ENCODE measurements around the gene ARL17B.
"Not testable (repeated sequence)": the region's sequence is repeated elsewhere in the genome, so short reads cannot be mapped to it uniquely, and the experiment has no call there.

ARL17B gene

GRCh38 chr17:46361755-46362154 lies at the start of gene ARL17B:
Gene ARL17B (minus strand): TSS chr17:46361766. CDS start chr17:46358397, 3,369 bp downstream.
- not testable (repeated sequence) for DNase-seq (ENCODE audit: low spot score)

- DNase-seq (ENCODE audit: low spot score) = not testable (repeated sequence)
Measured at GRCh38 chr17:46409864-46410263, 48.3 kb upstream of the ARL17B start.

GRCh38 chr17:46407155-46407554 lies 45.6 kb upstream of the ARL17B start:
- not testable (repeated sequence) for DNase-seq (ENCODE audit: low spot score)

GRCh38 chr17:46401033-46401787 lies 39.6 kb upstream of the ARL17B start:
- not testable (repeated sequence) for DNase-seq (ENCODE audit: low spot score)

- DNase-seq (ENCODE audit: low spot score) = not testable (repeated sequence)
Measured at GRCh38 chr17:46400543-46400942, 39.0 kb upstream of the ARL17B start.

GRCh38 chr17:46399993-46400392 lies 38.4 kb upstream of the ARL17B start:
- not testable (repeated sequence) for DNase-seq (ENCODE audit: low spot score)

- not testable (repeated sequence) for DNase-seq (ENCODE audit: low spot score)
Measured at GRCh38 chr17:46396292-46396691, 34.7 kb upstream of the ARL17B start.

GRCh38 chr17:46393702-46394101 lies 32.1 kb upstream of the ARL17B start:
- DNase-seq (ENCODE audit: low spot score) = not testable (repeated sequence)

GRCh38 chr17:46385491-46385890 lies 23.9 kb upstream of the ARL17B start:
- not testable (repeated sequence) for DNase-seq (ENCODE audit: low spot score)

- not testable (repeated sequence) for DNase-seq (ENCODE audit: low spot score)
Measured at GRCh38 chr17:46383118-46383517, 21.6 kb upstream of the ARL17B start.

- not testable (repeated sequence) for DNase-seq (ENCODE audit: low spot score)
Measured at GRCh38 chr17:46373418-46373817, 11.9 kb upstream of the ARL17B start.

GRCh38 chr17:46372236-46373229 lies 11.0 kb upstream of the ARL17B start:
- not testable (repeated sequence) for DNase-seq (ENCODE audit: low spot score)

GRCh38 chr17:46367520-46367919 lies 6.0 kb upstream of the ARL17B start:
- DNase-seq (ENCODE audit: low spot score) = not testable (repeated sequence)

- not testable (repeated sequence) for DNase-seq (ENCODE audit: low spot score)
Measured at GRCh38 chr17:46361145-46361735, 326 bp downstream of the ARL17B start.

- DNase-seq (ENCODE audit: low spot score) = not testable (repeated sequence)
Measured at GRCh38 chr17:46353856-46354255, 7.7 kb downstream of the ARL17B start.

GRCh38 chr17:46349060-46349459 lies 12.5 kb downstream of the ARL17B start:
- not testable (repeated sequence) for DNase-seq (ENCODE audit: low spot score)

- not testable (repeated sequence) for DNase-seq (ENCODE audit: low spot score)
Measured at GRCh38 chr17:46348345-46348744, 13.2 kb downstream of the ARL17B start.

- not testable (repeated sequence) for DNase-seq (ENCODE audit: low spot score)
Measured at GRCh38 chr17:46342131-46342530, 19.4 kb downstream of the ARL17B start.

- DNase-seq (ENCODE audit: low spot score) = not testable (repeated sequence)
Measured at GRCh38 chr17:46341220-46341619, 20.3 kb downstream of the ARL17B start.

GRCh38 chr17:46294831-46295230 lies 66.7 kb downstream of the ARL17B start, which contains the start of gene LRRC37A:
Gene LRRC37A (plus strand): TSS chr17:46295131. CDS start chr17:46295134, 3 bp downstream.
- not testable (repeated sequence) for DNase-seq (ENCODE audit: low spot score)

- DNase-seq (ENCODE audit: low spot score) = not testable (repeated sequence)
Measured at GRCh38 chr17:46291618-46292017, 69.9 kb downstream of the ARL17B start.
